ENCODE results near the gene PCDH17. TPM values are rescaled to one million over a fixed set of nuclear protein-coding genes. Genes with fewer than 3 reads are reported as not detected.

PCDH17 gene
- total RNA-seq, 2 donors from 2014 or later: not detected

DNA sequence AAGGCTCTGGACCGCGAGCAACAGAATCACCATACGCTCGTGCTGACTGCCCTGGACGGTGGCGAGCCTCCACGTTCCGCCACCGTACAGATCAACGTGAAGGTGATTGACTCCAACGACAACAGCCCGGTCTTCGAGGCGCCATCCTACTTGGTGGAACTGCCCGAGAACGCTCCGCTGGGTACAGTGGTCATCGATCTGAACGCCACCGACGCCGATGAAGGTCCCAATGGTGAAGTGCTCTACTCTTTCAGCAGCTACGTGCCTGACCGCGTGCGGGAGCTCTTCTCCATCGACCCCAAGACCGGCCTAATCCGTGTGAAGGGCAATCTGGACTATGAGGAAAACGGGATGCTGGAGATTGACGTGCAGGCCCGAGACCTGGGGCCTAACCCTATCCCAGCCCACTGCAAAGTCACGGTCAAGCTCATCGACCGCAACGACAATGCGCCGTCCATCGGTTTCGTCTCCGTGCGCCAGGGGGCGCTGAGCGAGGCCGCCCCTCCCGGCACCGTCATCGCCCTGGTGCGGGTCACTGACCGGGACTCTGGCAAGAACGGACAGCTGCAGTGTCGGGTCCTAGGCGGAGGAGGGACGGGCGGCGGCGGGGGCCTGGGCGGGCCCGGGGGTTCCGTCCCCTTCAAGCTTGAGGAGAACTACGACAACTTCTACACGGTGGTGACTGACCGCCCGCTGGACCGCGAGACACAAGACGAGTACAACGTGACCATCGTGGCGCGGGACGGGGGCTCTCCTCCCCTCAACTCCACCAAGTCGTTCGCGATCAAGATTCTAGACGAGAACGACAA lies 1.8 kb downstream of the PCDH17 start:
- DNase-seq (ENCODE audit: low spot score in 2 of 2) (no peak), ATAC-seq (no peak)
- Mint-ChIP-seq H3K27ac (peak overlapping the region in 1 of 2 donors; percentile 91), H3K36me3 (peaks cover 26 to 62% of the 10 kb centered on the region in 2 donors), H3K9me3 (peaks cover 0 to 18% of the 10 kb centered on the region in 2 donors)

GRCh38 chr13:57633950-57634838 lies 2.6 kb downstream of the PCDH17 start:
- Mint-ChIP-seq H3K36me3 (peaks cover 26 to 53% of the 10 kb centered on the region in 2 donors), H3K9me3 (peaks cover 0 to 14% of the 10 kb centered on the region in 2 donors), H3K27ac (no peak overlapping the region)
- no peak for DNase-seq (ENCODE audit: low spot score in 2 of 2)
- ATAC-seq: no peak

DNA sequence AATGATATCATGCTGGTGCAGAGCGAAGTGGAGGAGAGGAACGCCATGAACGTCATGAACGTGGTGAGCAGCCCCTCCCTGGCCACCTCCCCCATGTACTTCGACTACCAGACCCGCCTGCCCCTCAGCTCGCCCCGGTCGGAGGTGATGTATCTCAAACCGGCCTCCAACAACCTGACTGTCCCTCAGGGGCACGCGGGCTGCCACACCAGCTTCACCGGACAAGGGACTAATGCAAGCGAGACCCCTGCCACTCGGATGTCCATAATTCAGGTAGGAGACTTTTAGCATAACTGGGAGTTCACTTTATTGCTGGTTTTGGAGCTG lies 3.3 kb downstream of the PCDH17 start:
- ATAC-seq (no peak), DNase-seq (ENCODE audit: low spot score in 2 of 2) (no peak)
- no peak overlapping the region for H3K27ac Mint-ChIP-seq
- peaks cover 20 to 47% of the 10 kb centered on the region in 2 donors for H3K36me3 Mint-ChIP-seq
- H3K9me3 Mint-ChIP-seq: peaks cover 0 to 14% of the 10 kb centered on the region in 2 donors

- H3K9me3 Mint-ChIP-seq: peaks cover 0 to 14% of the 10 kb centered on the region in 2 donors
- no peak for DNase-seq (ENCODE audit: low spot score in 2 of 2)
- no peak for ATAC-seq
- no peak overlapping the region for H3K27ac Mint-ChIP-seq
- H3K36me3 Mint-ChIP-seq: peaks cover 16 to 42% of the 10 kb centered on the region in 2 donors
These were observed 4.1 kb downstream of the PCDH17 start for GRCh38 chr13:57635541-57636085.

DNA sequence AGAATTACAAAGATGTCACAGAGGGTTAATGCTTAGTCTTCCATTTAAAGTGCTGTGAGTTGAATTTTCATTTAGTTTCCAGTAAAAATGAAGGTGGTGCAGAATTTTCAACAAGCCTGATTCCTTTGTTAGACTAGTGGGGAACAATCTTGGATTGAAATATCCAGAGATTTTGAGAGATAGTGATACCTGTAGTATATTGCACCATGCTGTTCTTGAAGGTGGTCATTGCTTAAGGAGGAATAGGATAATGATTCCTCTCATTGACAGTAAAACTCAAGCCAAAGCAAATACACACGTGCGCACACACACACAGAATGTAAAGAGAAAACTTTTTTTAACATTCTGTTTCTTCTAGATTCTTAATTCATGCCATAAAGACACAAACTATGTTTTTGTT lies 5.3 kb downstream of the PCDH17 start:
- no peak overlapping the region for H3K27ac Mint-ChIP-seq
- ATAC-seq (no peak), DNase-seq (ENCODE audit: low spot score in 2 of 2) (no peak)
- H3K36me3 Mint-ChIP-seq: peaks cover 16 to 30% of the 10 kb centered on the region in 2 donors
- H3K9me3 Mint-ChIP-seq: peaks cover 0 to 14% of the 10 kb centered on the region in 2 donors

DNA sequence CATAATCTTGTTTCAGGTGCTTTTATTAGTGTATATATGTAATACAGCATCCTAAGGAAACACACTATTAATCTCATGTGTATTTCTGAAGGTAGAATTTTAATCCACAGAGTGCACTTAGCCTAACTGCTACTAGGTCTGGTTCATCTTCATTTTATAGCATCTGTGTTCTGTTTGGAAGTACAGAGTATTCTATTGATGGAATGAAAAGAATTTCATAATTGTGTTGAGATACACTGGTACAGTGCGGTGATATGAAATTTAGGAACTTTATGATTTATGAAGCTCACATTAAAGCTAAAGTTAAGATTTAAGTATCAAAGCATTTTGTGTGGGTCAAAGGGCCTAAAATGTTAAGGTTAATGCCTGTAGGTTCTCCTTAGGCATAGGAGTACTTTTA lies 6.0 kb downstream of the PCDH17 start:
- DNase-seq (ENCODE audit: low spot score in 2 of 2): no peak
- Mint-ChIP-seq H3K36me3 (peaks cover 14 to 23% of the 10 kb centered on the region in 2 donors), H3K9me3 (peaks cover 0 to 13% of the 10 kb centered on the region in 2 donors), H3K27ac (no peak overlapping the region)
- no peak for ATAC-seq

DNA sequence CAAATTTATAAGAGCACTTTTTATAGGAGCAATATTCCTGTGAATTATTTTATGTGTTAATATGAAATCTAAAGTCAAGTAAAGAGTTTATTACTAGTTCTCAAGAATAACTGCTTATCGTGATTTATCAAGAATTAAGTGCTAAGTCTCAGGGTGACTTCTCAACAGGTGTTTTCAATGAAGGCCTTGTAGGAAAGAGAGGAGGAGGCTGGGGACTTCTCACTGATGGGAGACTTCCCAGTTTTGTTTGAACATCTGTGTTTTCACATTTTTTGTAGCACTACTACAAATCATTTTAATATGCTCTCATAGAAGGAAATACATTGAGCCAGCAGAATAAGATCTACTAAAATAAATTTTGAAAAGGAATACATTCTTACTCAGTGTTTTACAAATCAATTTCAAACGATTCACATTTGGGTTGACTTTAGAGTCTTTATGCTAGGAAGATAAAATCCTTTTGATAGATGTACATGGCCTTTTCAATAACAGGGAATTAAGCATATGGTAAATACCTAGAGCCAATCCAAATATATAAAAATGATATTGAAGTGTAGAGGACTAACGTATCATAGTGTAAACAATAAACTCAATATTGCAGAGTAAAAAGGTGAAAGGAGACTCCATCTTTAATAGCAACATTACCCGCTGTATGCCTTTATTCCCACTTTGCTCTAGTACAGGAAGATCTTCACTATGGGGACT lies 6.8 kb downstream of the PCDH17 start:
- Mint-ChIP-seq H3K36me3 (peaks cover 9 to 15% of the 10 kb centered on the region in 2 donors), H3K9me3 (peaks cover 0 to 4% of the 10 kb centered on the region in 2 donors), H3K27ac (no peak overlapping the region)
- ATAC-seq (no peak), DNase-seq (ENCODE audit: low spot score in 2 of 2) (no peak)

- DNase-seq (ENCODE audit: low spot score in 2 of 2) (no peak), ATAC-seq (no peak)
- H3K9me3 Mint-ChIP-seq: no peaks in the 10 kb centered on the region
- H3K27ac Mint-ChIP-seq: no peak overlapping the region
- no peaks in the 10 kb centered on the region for H3K36me3 Mint-ChIP-seq
These were observed 9.1 kb downstream of the PCDH17 start for GRCh38 chr13:57640607-57641006.

GRCh38 chr13:57641051-57641450 lies 9.5 kb downstream of the PCDH17 start:
- Mint-ChIP-seq H3K36me3 (no peaks in the 10 kb centered on the region), H3K9me3 (no peaks in the 10 kb centered on the region), H3K27ac (no peak overlapping the region)
- no peak for ATAC-seq
- no peak for DNase-seq (ENCODE audit: low spot score in 2 of 2)

GRCh38 chr13:57644106-57644505 lies 12.6 kb downstream of the PCDH17 start:
- no peak overlapping the region for H3K27ac Mint-ChIP-seq
- ATAC-seq: no peak
- no peaks in the 10 kb centered on the region for H3K9me3 Mint-ChIP-seq
- no peak for DNase-seq (ENCODE audit: low spot score in 2 of 2)
- H3K36me3 Mint-ChIP-seq: no peaks in the 10 kb centered on the region

- peaks cover 0 to 4% of the 10 kb centered on the region in 2 donors for H3K9me3 Mint-ChIP-seq
These were observed 21.9 kb downstream of the PCDH17 start for GRCh38 chr13:57653229-57653989.

GRCh38 chr13:57665481-57665880 lies 33.9 kb downstream of the PCDH17 start:
- Mint-ChIP-seq H3K36me3 (peaks cover 0 to 7% of the 10 kb centered on the region in 2 donors), H3K9me3 (peaks cover 12 to 26% of the 10 kb centered on the region in 2 donors), H3K27ac (no peak overlapping the region)
- DNase-seq (ENCODE audit: low spot score in 2 of 2): no peak
- no peak for ATAC-seq

More at GRCh38 chr13:57653229-57653989, 21.9 kb downstream of the PCDH17 start:
- no peak overlapping the region for H3K27ac Mint-ChIP-seq
- no peak for ATAC-seq
- DNase-seq (ENCODE audit: low spot score in 2 of 2): no peak
- H3K36me3 Mint-ChIP-seq: no peaks in the 10 kb centered on the region

- peaks cover 9 to 24% of the 10 kb centered on the region in 2 donors for H3K9me3 Mint-ChIP-seq
- ATAC-seq (no peak), DNase-seq (ENCODE audit: low spot score in 2 of 2) (no peak)
- peaks cover 0 to 7% of the 10 kb centered on the region in 2 donors for H3K36me3 Mint-ChIP-seq
- no peak overlapping the region for H3K27ac Mint-ChIP-seq
These were observed 34.8 kb downstream of the PCDH17 start for GRCh38 chr13:57666131-57666953.

- ATAC-seq (no peak), DNase-seq (ENCODE audit: low spot score in 2 of 2) (no peak)
- Mint-ChIP-seq H3K27ac (no peak overlapping the region), H3K9me3 (peaks cover 6 to 11% of the 10 kb centered on the region in 2 donors), H3K36me3 (no peaks in the 10 kb centered on the region)
These were observed 40.6 kb downstream of the PCDH17 start for GRCh38 chr13:57672168-57672567.

DNA sequence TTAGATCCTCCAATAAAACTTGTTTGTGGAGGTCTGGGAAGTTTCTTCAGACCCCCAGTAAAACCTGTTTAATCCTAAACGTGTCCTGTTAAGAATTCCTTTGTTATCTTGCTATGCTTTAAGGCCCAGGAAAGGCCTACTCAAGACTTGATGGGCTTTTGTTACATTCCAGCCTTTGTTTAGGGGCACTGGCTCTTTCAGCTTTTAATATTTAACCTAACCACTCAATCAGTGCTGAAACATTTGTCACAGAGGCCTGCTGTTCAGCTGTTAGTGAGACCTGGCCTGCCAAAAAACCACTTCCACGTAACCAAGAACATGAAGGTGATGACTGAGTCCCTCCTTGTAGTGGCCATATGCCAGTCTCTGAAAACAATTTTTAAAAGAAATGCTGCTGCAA lies 41.7 kb downstream of the PCDH17 start:
- peaks cover 13 to 15% of the 10 kb centered on the region in 2 donors for H3K9me3 Mint-ChIP-seq
- no peaks in the 10 kb centered on the region for H3K36me3 Mint-ChIP-seq
- DNase-seq (ENCODE audit: low spot score in 2 of 2): no peak
- H3K27ac Mint-ChIP-seq: no peak overlapping the region
- no peak for ATAC-seq
